IMR-90 (cell line): ENCODE results near the gene CUTA. TPM values are rescaled to one million over a fixed set of nuclear protein-coding genes. Genes with fewer than 3 reads are reported as not detected.

Source experiments
- ATAC-seq: fragments of 200-7000 bp; cut with Tn5 transposase; 2 replicates; pipeline ENCODE4 v1.9.1; 2020; ENCODE audit warnings: low read depth, mild to moderate bottlenecking, moderate library complexity
- BruUV-seq: library from RNA; stranded (reverse); fragments of 400-500 nt; replicated peaks from 2 replicates; lab custom pipeline; 2021; lab: Mats Ljungman, UMichigan
- CTCF ChIA-PET: fragments of 300-600 bp; formaldehyde crosslinking; extraction: SDS; loops from one replicate; lab custom pipeline; 2021; ENCODE audit warnings: antibody characterized with exemption; lab: Yijun Ruan, JAX
- POLR2A ChIA-PET: fragments of 300-600 bp; sonication (Branson Sonifier 250); formaldehyde crosslinking; loops from one replicate; lab custom pipeline; 2022; ENCODE audit warnings: antibody characterized with exemption; ENCODE audit not compliant: unreplicated experiment; lab: Charles Lee
- DNase-seq: peaks from one replicate; pipeline ENCODE4 v3.0.0; 2013
- H2AFZ ChIP-seq: replicated peaks from 2 replicates; pipeline ENCODE3; 2013; ENCODE audit warnings: low read length, mild to moderate bottlenecking; ENCODE audit not compliant: poor library complexity
- H2AK5ac ChIP-seq: 2 replicates; pipeline ENCODE4 v1.6.1; 2013; ENCODE audit warnings: low read depth, low read length, inconsistent platforms
- H2AK9ac ChIP-seq: replicated peaks from 2 replicates; pipeline ENCODE3; 2013; ENCODE audit warnings: mild to moderate bottlenecking, low read depth, low read length, moderate library complexity; ENCODE audit not compliant: poor library complexity
- H2BK120ac ChIP-seq: 2 replicates; pipeline ENCODE4 v1.6.1; 2013; ENCODE audit warnings: low read depth, low read length, inconsistent platforms
- H2BK15ac ChIP-seq: 3 replicates; pipeline ENCODE4 v1.6.1; 2013; ENCODE audit warnings: low read depth, low read length, inconsistent platforms
- H2BK20ac ChIP-seq: 2 replicates; pipeline ENCODE4 v1.6.1; 2013; ENCODE audit warnings: low read depth, mild to moderate bottlenecking, inconsistent platforms, low read length, moderate library complexity
- H2BK5ac ChIP-seq: 2 replicates; pipeline ENCODE4 v1.6.1; 2013; ENCODE audit warnings: mild to moderate bottlenecking, low read depth, low read length, inconsistent platforms; ENCODE audit not compliant: poor library complexity, severe bottlenecking
- H3K14ac ChIP-seq: replicated peaks from 2 replicates; pipeline ENCODE4 v1.6.1; 2013; ENCODE audit warnings: low read depth, low read length, inconsistent platforms
- H3K18ac ChIP-seq: 2 replicates; pipeline ENCODE4 v1.6.1; 2013; ENCODE audit warnings: low read depth, low read length, control low read depth
- H3K23ac ChIP-seq: 2 replicates; pipeline ENCODE4 v1.6.1; 2013; ENCODE audit warnings: low read depth, low read length, inconsistent platforms
- H3K27ac ChIP-seq: 2 replicates; pipeline ENCODE4 v1.5.1; 2013; ENCODE audit warnings: mild to moderate bottlenecking, control low read depth, low read length; ENCODE audit not compliant: insufficient read depth
- H3K27me3 ChIP-seq: 2 replicates; pipeline ENCODE4 v1.6.1; 2013; ENCODE audit warnings: low read length; ENCODE audit not compliant: control insufficient read depth, insufficient read depth
- H3K36me3 ChIP-seq: 2 replicates; pipeline ENCODE4 v1.6.1; 2013; ENCODE audit warnings: low read length, mixed read lengths; ENCODE audit not compliant: control insufficient read depth, insufficient read depth
- H3K4ac ChIP-seq: 2 replicates; pipeline ENCODE4 v1.6.1; 2013; ENCODE audit warnings: low read depth, low read length, inconsistent platforms
- H3K4me1 ChIP-seq: 2 replicates; pipeline ENCODE4 v1.6.1; 2013; ENCODE audit warnings: low read length, mixed read lengths; ENCODE audit not compliant: control insufficient read depth, insufficient read depth
- H3K4me2 ChIP-seq: 2 replicates; pipeline ENCODE4 v1.6.1; 2013; ENCODE audit warnings: low read depth, mild to moderate bottlenecking, control low read depth, low read length, moderate library complexity
- H3K4me3 ChIP-seq: 2 replicates; pipeline ENCODE4 v1.5.1; 2013; ENCODE audit warnings: low read depth, mild to moderate bottlenecking, control low read depth, low read length, moderate library complexity; ENCODE audit not compliant: insufficient read depth
- H3K56ac ChIP-seq: 2 replicates; pipeline ENCODE4 v1.6.1; 2013; ENCODE audit warnings: low read length, inconsistent platforms; ENCODE audit not compliant: insufficient read depth; ENCODE audit errors: extremely low read depth
- H3K79me1 ChIP-seq, 2 experiments: 2 replicates each; pipeline ENCODE4 v1.6.1; 2013; ENCODE audit warnings: low read length in 2 of 2, inconsistent platforms in 1 of 2, low read depth in 1 of 2
- H3K9ac ChIP-seq: 2 replicates; pipeline ENCODE4 v1.6.1; 2013; ENCODE audit warnings: low read depth, low read length, control low read depth
- H3K9me1 ChIP-seq: 2 replicates; pipeline ENCODE4 v1.6.1; 2013; ENCODE audit warnings: low read length, inconsistent platforms; ENCODE audit not compliant: insufficient read depth
- H3K9me3 ChIP-seq: 2 replicates; pipeline ENCODE4 v1.6.1; 2013; ENCODE audit warnings: low read length; ENCODE audit not compliant: control insufficient read depth, insufficient read depth
- H4K20me1 ChIP-seq: 2 replicates; pipeline ENCODE4 v1.6.1; 2013; ENCODE audit warnings: low read length, inconsistent platforms; ENCODE audit not compliant: insufficient read depth
- H4K5ac ChIP-seq: 2 replicates; pipeline ENCODE4 v1.6.1; 2013; ENCODE audit warnings: mild to moderate bottlenecking, low read depth, low read length, control low read depth
- H4K8ac ChIP-seq, 2 experiments: 2 replicates each; pipeline ENCODE4 v1.6.1; 2013; ENCODE audit warnings: low read depth in 2 of 2, low read length in 2 of 2, control low read depth in 1 of 2, inconsistent platforms in 1 of 2
- H4K91ac ChIP-seq: 2 replicates; pipeline ENCODE4 v1.6.1; 2013; ENCODE audit warnings: low read depth, low read length, inconsistent platforms; ENCODE audit not compliant: insufficient read depth
- MAFK ChIP-seq: IDR thresholded peaks from 2 replicates; pipeline ENCODE4 v1.6.1; 2012; ENCODE audit warnings: low read depth, low read length, improper control_type of control experiment
- MAZ ChIP-seq: IDR thresholded peaks from 2 replicates; pipeline ENCODE4 v1.6.1; 2012; ENCODE audit warnings: low read depth, mild to moderate bottlenecking, low read length, improper control_type of control experiment, moderate library complexity, borderline replicate concordance
- POLR2A ChIP-seq: IDR thresholded peaks from 2 replicates; pipeline ENCODE4 v1.6.1; 2012; ENCODE audit warnings: mild to moderate bottlenecking, low read depth, low read length
- WGBS, 2 experiments: methylation state at CpG; one replicate each; pipeline versions ENCODE4 v1.1.5 to v1.1.7; 2013; ENCODE audit warnings: missing lambda C conversion rate in 2 of 2; ENCODE audit not compliant: insufficient read length in 1 of 2; ENCODE audit errors: extremely low coverage in 2 of 2; 5-methylcytosine and 5-hydroxymethylcytosine counted together
- dilution Hi-C: fragments of 300-500 bp; cut with HindIII; formaldehyde crosslinking; loops from one replicate; pipeline ENCODE4 v1.14.3; 2018; ENCODE audit warnings: low sequenced_read_pairs; ENCODE audit not compliant: unreplicated experiment
- in situ Hi-C: fragments of 300-500 bp; cut with MboI; formaldehyde crosslinking; loops from 3 replicates; pipeline ENCODE4 v1.14.3; 2019; ENCODE audit warnings: low sequenced_read_pairs, inconsistent platforms, mixed read lengths
- intact Hi-C: fragments of 100-400 bp; cut with micrococcal nuclease; formaldehyde crosslinking; loops from 2 replicates; pipeline ENCODE4 v1.10.0; 2022
- polyA plus RNA-seq, 3 experiments: library from polyadenylated mRNA; depleted of rRNA; stranded (reverse); fragments of >200 nt; gene quantifications; 2 replicates each; pipeline ENCODE4 v1.2.3, GENCODE V29; 2012; ENCODE audit warnings: low replicate concordance in 1 of 3
- total RNA-seq: library from RNA; depleted of rRNA; stranded (reverse); fragments of >200 nt; gene quantifications from 2 replicates; pipeline ENCODE4 v1.2.3, GENCODE V29; 2012
- TF ChIP-seq, protein P1 (sequence below): fragments of 150-350 bp; IDR thresholded peaks from 2 replicates; pipeline ENCODE4 v1.6.1; 2017; ENCODE audit warnings: mild to moderate bottlenecking, antibody characterized with exemption, low read length, low read depth

The CUTA gene
- total and polyA plus RNA-seq, 2 of the 4 experiments (the other 2 are of a cell fraction) = 136 to 427 TPM

DNA sequence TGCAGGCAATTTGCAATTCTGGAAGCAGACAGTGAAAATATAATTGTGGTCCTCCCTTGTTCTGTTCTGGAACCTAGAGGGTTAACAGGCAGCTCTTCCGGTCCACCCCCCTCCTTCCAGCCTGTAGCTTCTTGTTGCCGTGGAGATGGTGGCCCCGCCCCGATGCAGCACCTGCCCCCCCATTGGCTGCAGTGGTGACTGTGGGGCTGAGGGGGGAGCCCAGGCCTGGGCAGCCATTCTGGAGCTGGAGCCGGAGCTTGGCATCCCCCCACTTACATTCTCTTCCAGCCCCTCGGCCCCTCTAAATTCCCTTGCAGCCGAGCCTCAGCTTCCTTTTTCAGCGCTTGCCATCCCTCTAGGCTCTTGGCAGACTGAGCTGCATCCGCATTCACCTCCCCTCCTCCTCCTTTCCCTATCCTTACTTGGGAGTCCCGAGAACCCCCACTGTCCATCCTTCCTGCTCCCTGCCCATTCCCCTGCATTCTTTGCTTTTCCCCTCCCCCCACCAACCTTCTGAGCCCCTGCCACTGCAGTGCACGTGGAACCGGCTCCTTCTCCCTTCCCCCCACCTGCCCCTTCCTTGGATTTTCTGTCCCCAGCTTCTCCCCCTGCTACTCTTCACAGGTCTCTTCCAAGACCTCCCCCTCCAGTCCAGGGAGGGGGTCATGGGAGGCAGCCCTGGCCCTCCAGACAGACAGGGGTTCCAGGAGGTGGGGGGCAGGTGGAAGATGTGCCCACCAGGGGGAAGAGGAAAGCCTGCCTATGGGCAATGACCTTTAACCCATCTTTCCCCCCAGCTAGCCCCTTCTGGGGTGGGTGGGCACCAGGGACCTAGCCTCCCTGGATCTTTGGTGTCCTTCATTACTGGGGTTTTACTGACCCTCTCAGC lies 13.3 kb upstream of the CUTA start:
- ATAC-seq = peak; percentile 61
- ChIA-PET POLR2A (no interaction called here), CTCF (no interaction called here)
- Histone ChIP-seq H3K9me3 (no peaks in the 10 kb centered on the region), H2AFZ (peak overlapping the region; percentile 68), H3K4me2 (peak overlapping the region; percentile 55; the same call in 1 of the 2 replicates), H3K9me1 (peaks cover 29% of the 10 kb centered on the region), H3K4me3 (no peak overlapping the region), H3K79me1 (peaks cover 24 to 84% of the 10 kb centered on the region in 2 experiments), H2BK5ac (no peak overlapping the region), H4K20me1 (peaks cover 41% of the 10 kb centered on the region), H3K9ac (no peak overlapping the region), H4K91ac (no peak overlapping the region), H3K36me3 (peaks cover 17% of the 10 kb centered on the region), H2AK5ac (peak overlapping the region; percentile 16; the same call in 1 of the 2 replicates), H3K18ac (no peak overlapping the region), H3K23ac (no peak overlapping the region), H2AK9ac (peak overlapping the region; percentile 77), H3K56ac (no peak overlapping the region), H2BK20ac (no peak overlapping the region), H3K4me1 (peaks cover 32% of the 10 kb centered on the region), H2BK15ac (no peak overlapping the region), H3K4ac (peak overlapping the region; percentile 20; the same call in 1 of the 2 replicates), H3K27ac (no peak overlapping the region), H3K14ac (peak overlapping the region; percentile 29; the same call in 1 of the 2 replicates), H3K27me3 (no peaks in the 10 kb centered on the region), H2BK120ac (no peak overlapping the region), H4K8ac (no peak overlapping the region; a peak in 1 of 4 replicates), H4K5ac (no peak overlapping the region)
- dilution Hi-C loops = no loop called here
- no TSS peak for BruUV-seq
- DNase-seq = peak; percentile 65
- 24% methylated on average over 4 of the region's 12 CpGs; no CpG with 5 or more reads in 1 of the 2 experiments for WGBS, 2 experiments
- TF ChIP-seq, protein P1, sequence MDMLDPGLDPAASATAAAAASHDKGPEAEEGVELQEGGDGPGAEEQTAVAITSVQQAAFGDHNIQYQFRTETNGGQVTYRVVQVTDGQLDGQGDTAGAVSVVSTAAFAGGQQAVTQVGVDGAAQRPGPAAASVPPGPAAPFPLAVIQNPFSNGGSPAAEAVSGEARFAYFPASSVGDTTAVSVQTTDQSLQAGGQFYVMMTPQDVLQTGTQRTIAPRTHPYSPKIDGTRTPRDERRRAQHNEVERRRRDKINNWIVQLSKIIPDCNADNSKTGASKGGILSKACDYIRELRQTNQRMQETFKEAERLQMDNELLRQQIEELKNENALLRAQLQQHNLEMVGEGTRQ = peak; percentile 14; the same call in 1 of the 2 replicates
- TF ChIP-seq MAFK (no peak), POLR2A (no peak), MAZ (peak; percentile 64; the same call in 1 of the 2 replicates)
- in situ Hi-C loops = no loop called here
- intact Hi-C loops = no loop called here
